Right atrium auricular region (tissue), 2 donors: ENCODE data around the gene CHSY3. TPM values are rescaled to one million over a fixed set of nuclear protein-coding genes. Genes with fewer than 3 reads are reported as not detected.

ENCODE experiments used
- DNase-seq: peaks from one replicate; pipeline ENCODE4 v3.0.0-alpha.2; 2019; ENCODE audit warnings: low spot score
- H3K27ac ChIP-seq, 2 donors: fragments of 200-600 bp; sonication (generic); 1 replicate in 1 of 2; 2 replicates in 1 of 2; pipeline ENCODE4 v1.5.1; 2016 to 2019
- H3K27me3 ChIP-seq, 2 donors: fragments of 200-600 bp; sonication (generic); one replicate each; pipeline versions ENCODE4 v1.5.1 to v1.6.0; 2017 to 2019
- H3K36me3 ChIP-seq: fragments of 200-600 bp; sonication (generic); one replicate; pipeline ENCODE4 v1.5.1; 2016
- H3K4me1 ChIP-seq, 2 donors: fragments of 200-600 bp; sonication (generic); one replicate each; pipeline versions ENCODE4 v1.5.1 to v1.6.0; 2017 to 2019
- H3K4me3 ChIP-seq, 2 donors: fragments of 200-600 bp; sonication (generic); 1 replicate in 1 of 2; 2 replicates in 1 of 2; pipeline ENCODE4 v1.5.1; 2017 to 2019; ENCODE audit warnings: mild to moderate bottlenecking in 1 of 2, moderate library complexity in 1 of 2
- H3K9me3 ChIP-seq, 2 donors: fragments of 200-600 bp; sonication (generic); one replicate each; pipeline ENCODE4 v1.5.1; 2019
- total RNA-seq, 2 donors: library from RNA; depleted of rRNA; stranded (reverse); fragments of >200 nt; gene quantifications; one replicate each; pipeline ENCODE4 v1.1.0, GENCODE V29; 2016
- TF ChIP-seq, protein P1 (sequence below), 2 donors: fragments of 200-600 bp; sonication (generic); IDR thresholded peaks; one replicate each; pipeline ENCODE4 v1.5.1; 2019; ENCODE audit warnings: antibody characterized with exemption in 2 of 2

Gene CHSY3
- total RNA-seq, 2 donors from 2014 or later = 2.5 TPM

DNA sequence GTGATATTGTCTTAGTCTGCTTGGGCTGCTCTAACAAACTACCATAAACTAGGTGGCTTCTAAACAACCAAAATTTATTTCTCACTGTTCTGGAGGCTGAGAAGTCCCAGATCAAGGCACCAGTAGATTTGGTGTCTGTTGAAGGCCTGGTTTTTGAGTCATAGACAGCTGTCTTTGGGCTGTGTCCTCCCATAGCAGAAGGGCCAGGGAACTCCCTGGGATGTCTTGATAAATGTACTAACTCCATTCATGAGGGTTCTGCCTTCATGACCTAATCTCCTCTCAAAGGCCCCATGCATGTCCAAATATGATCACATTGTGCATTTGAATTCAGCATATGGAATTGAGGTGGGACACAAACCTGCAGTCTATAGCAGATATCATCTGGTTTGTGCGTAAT lies 121.2 kb downstream of the CHSY3 start:
- Histone ChIP-seq H3K36me3 (no peaks in the 10 kb centered on the region), H3K4me3 (no peak overlapping the region), H3K27me3 (no peaks in the 10 kb centered on the region), H3K9me3 (no peaks in the 10 kb centered on the region), H3K4me1 (peaks cover 0 to 7% of the 10 kb centered on the region in 2 donors), H3K27ac (no peak overlapping the region)
- TF ChIP-seq, protein P1, sequence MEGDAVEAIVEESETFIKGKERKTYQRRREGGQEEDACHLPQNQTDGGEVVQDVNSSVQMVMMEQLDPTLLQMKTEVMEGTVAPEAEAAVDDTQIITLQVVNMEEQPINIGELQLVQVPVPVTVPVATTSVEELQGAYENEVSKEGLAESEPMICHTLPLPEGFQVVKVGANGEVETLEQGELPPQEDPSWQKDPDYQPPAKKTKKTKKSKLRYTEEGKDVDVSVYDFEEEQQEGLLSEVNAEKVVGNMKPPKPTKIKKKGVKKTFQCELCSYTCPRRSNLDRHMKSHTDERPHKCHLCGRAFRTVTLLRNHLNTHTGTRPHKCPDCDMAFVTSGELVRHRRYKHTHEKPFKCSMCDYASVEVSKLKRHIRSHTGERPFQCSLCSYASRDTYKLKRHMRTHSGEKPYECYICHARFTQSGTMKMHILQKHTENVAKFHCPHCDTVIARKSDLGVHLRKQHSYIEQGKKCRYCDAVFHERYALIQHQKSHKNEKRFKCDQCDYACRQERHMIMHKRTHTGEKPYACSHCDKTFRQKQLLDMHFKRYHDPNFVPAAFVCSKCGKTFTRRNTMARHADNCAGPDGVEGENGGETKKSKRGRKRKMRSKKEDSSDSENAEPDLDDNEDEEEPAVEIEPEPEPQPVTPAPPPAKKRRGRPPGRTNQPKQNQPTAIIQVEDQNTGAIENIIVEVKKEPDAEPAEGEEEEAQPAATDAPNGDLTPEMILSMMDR (IDR thresholded peaks at IDR 0.05) = no peak
- DNase-seq = no peak

DNA sequence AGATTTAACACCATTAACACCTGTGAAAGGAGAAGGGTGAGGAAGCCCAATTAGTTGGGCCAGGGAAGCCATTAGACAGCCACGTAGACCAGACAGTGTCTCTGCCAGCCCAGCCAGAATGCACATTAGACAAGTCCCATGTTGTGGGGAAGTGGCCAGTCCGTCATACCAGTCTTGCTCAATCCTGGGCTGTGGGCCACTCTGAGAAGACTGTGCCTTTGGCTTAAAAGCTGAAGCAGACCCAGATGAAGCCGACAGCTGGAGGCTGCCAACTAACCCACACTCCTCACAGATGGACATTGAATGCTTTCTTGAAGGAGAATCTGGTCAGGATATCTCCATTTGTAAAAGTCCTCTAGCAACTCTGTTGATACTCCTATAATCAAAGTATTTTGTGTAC lies 128.5 kb downstream of the CHSY3 start:
- H3K4me3 ChIP-seq = no peak overlapping the region
- no peaks in the 10 kb centered on the region for H3K9me3 ChIP-seq
- no peak overlapping the region for H3K27ac ChIP-seq
- TF ChIP-seq, protein P1 (IDR thresholded peaks at IDR 0.05) = no peak
- peak; percentile 65 for DNase-seq
- no peaks in the 10 kb centered on the region for H3K27me3 ChIP-seq
- no peaks in the 10 kb centered on the region for H3K4me1 ChIP-seq
- no peaks in the 10 kb centered on the region for H3K36me3 ChIP-seq

GRCh38 chr5:130034566-130035210 lies 130.4 kb downstream of the CHSY3 start:
- Histone ChIP-seq H3K27me3 (no peaks in the 10 kb centered on the region), H3K4me3 (no peak overlapping the region), H3K36me3 (no peaks in the 10 kb centered on the region), H3K27ac (no peak overlapping the region), H3K9me3 (no peaks in the 10 kb centered on the region), H3K4me1 (no peaks in the 10 kb centered on the region)
- no peak for DNase-seq
- TF ChIP-seq, protein P1 (IDR thresholded peaks at IDR 0.05) = no peak

DNA sequence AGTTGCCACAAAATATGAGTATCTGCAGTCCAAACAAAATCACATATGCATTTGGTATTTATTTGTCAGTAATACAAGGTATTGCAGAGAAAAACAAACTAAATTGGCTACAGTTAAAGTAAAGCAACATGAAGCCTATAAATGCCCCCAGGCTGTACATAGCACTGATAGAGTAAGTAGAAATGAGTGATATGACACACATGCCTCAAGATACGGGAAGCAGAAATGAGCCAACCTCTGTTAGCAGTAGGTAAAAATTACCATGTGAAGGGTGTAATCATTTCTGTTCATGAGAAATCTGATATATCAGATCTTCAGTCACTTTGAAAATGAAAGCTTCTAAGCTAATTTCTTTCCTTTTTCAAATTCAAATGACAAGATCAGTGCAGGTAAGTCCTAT lies 131.1 kb downstream of the CHSY3 start:
- no peak overlapping the region for H3K4me3 ChIP-seq
- no peaks in the 10 kb centered on the region for H3K4me1 ChIP-seq
- H3K27me3 ChIP-seq = no peaks in the 10 kb centered on the region
- DNase-seq = no peak
- no peaks in the 10 kb centered on the region for H3K9me3 ChIP-seq
- TF ChIP-seq, protein P1 (IDR thresholded peaks at IDR 0.05) = no peak
- H3K36me3 ChIP-seq = no peaks in the 10 kb centered on the region
- no peak overlapping the region for H3K27ac ChIP-seq

DNA sequence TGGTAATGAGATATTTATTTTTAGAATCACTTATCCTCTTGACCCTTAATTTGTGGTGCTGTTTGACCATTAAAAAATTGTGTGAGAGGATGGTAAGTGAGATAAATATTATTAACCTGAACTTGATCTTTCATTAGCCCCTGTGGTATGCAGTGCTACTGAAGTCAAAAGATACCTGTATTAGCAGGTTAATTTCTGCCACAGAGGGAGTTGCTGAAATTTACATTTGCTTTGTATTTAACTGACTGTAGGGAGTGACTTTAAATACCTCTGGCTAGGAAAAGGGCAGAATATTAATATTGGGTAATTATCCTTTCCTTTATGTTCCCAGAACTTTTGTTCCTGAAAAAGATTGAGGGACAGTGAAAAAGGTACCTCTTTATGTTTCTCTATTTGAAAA lies 133.6 kb downstream of the CHSY3 start:
- Histone ChIP-seq H3K27me3 (no peaks in the 10 kb centered on the region), H3K27ac (no peak overlapping the region), H3K9me3 (no peaks in the 10 kb centered on the region), H3K4me1 (no peaks in the 10 kb centered on the region), H3K36me3 (no peaks in the 10 kb centered on the region), H3K4me3 (no peak overlapping the region)
- no peak for DNase-seq
- TF ChIP-seq, protein P1 (IDR thresholded peaks at IDR 0.05) = no peak

- no peak for DNase-seq
- Histone ChIP-seq H3K4me3 (no peak overlapping the region), H3K27me3 (no peaks in the 10 kb centered on the region), H3K9me3 (no peaks in the 10 kb centered on the region), H3K36me3 (no peaks in the 10 kb centered on the region), H3K27ac (no peak overlapping the region), H3K4me1 (no peaks in the 10 kb centered on the region)
- TF ChIP-seq, protein P1 (IDR thresholded peaks at IDR 0.05) = no peak
Measured at GRCh38 chr5:130043834-130044233, 139.6 kb downstream of the CHSY3 start.
